Erythroblast (primary cell): ENCODE results near the gene TMSB4X.

Source experiments
- GATA1 ChIP-seq: IDR thresholded peaks from 2 replicates; pipeline ENCODE4 v1.6.1; 2011; ENCODE audit warnings: low read depth, mild to moderate bottlenecking, control low read depth, low read length, moderate library complexity
- POLR2A ChIP-seq: IDR thresholded peaks from 2 replicates; pipeline ENCODE4 v1.6.1; 2011; ENCODE audit warnings: mild to moderate bottlenecking, low read length

DNA sequence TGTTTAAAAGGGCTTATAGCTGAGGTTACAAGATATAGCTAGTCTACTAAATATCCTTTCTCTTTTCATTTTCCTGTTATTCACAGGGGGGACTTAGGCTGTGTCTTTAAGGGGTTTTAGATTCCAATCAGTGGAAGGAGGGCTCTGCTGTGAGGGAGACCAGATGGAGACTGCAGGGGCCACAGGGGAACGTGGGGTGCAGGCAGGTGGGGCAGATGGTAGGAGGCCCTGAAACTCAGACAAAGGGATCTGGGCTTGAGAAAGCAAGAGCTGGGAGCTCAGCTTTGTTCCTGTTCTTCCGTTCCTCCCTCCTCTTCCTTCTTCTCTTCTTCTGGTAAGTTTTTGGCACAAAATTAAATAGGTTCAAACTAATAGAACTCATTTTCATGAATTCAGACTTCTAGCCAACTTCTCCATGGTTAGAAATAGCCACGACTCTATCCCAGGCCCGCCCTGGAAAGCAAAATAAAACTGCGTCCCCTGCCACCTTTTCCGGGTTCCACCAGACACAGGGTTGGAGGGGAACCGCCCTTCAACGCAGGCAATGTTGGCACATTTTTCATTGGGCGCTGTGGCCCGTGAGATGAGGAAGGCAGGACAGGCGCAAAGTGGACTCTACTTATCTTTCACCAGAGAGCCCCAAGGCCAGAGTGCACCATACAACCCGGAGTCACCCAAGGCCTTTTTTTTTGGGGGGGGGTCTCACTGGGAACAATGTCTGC is 3.5 kb upstream of the TMSB4X start:
- TF ChIP-seq POLR2A (no peak), GATA1 (no peak)
